ENCODE measurements around the gene GCFC2. TPM values are rescaled to one million over a fixed set of nuclear protein-coding genes. Genes with fewer than 3 reads are reported as not detected.
"Not testable (repeated sequence)": the region's sequence is repeated elsewhere in the genome, so short reads cannot be mapped to it uniquely, and the experiment has no call there.

The GCFC2 gene
- total RNA-seq, 1 donor from 2014 or later: 10.0 TPM

GRCh38 chr2:75716406-75716805, 5.7 kb upstream of the GCFC2 start:
- H3K4me3 ChIP-seq (ENCODE audit: low read depth, low read length): no peak overlapping the region
- DNase-seq (ENCODE audit: low read depth): no peak
- no peaks in the 10 kb centered on the region for H3K27me3 ChIP-seq (ENCODE audit: control insufficient read depth, insufficient read depth, low read length)
- TF ChIP-seq CTCF (IDR thresholded peaks at IDR 0.05; ENCODE audit: insufficient read depth, low read length, severe bottlenecking): no peak
- no peaks in the 10 kb centered on the region for H3K36me3 ChIP-seq (ENCODE audit: control insufficient read depth, insufficient read depth, low read length)
- FAIRE-seq: no peak

- FAIRE-seq; DNase-seq (ENCODE audit: low read depth); H3K27me3 ChIP-seq (ENCODE audit: control insufficient read depth, insufficient read depth, low read length); H3K36me3 ChIP-seq (ENCODE audit: control insufficient read depth, insufficient read depth, low read length); H3K4me3 ChIP-seq (ENCODE audit: low read depth, low read length): not testable (repeated sequence)
Measured at GRCh38 chr2:75711590-75711989, 875 bp upstream of the GCFC2 start.

- FAIRE-seq (no peak), DNase-seq (ENCODE audit: low read depth) (peak; percentile 25)
- Histone ChIP-seq H3K4me3 (ENCODE audit: low read depth, low read length) (peak overlapping the region; percentile 84), H3K36me3 (ENCODE audit: control insufficient read depth, insufficient read depth, low read length) (no peaks in the 10 kb centered on the region), H3K27me3 (ENCODE audit: control insufficient read depth, insufficient read depth, low read length) (no peaks in the 10 kb centered on the region)
- no peak for TF ChIP-seq CTCF (IDR thresholded peaks at IDR 0.05; ENCODE audit: insufficient read depth, low read length, severe bottlenecking)
Measured at GRCh38 chr2:75710220-75710576, 517 bp downstream of the GCFC2 start.

GRCh38 chr2:75709297-75709696, 1.4 kb downstream of the GCFC2 start:
- H3K36me3 ChIP-seq (ENCODE audit: control insufficient read depth, insufficient read depth, low read length): no peaks in the 10 kb centered on the region
- no peaks in the 10 kb centered on the region for H3K27me3 ChIP-seq (ENCODE audit: control insufficient read depth, insufficient read depth, low read length)
- DNase-seq (ENCODE audit: low read depth) (no peak), FAIRE-seq (no peak)
- H3K4me3 ChIP-seq (ENCODE audit: low read depth, low read length): no peak overlapping the region
- no peak for TF ChIP-seq CTCF (IDR thresholded peaks at IDR 0.05; ENCODE audit: insufficient read depth, low read length, severe bottlenecking)

GRCh38 chr2:75707901-75708300, 2.8 kb downstream of the GCFC2 start:
- TF ChIP-seq CTCF (IDR thresholded peaks at IDR 0.05; ENCODE audit: insufficient read depth, low read length, severe bottlenecking): no peak
- Histone ChIP-seq H3K27me3 (ENCODE audit: control insufficient read depth, insufficient read depth, low read length) (no peaks in the 10 kb centered on the region), H3K36me3 (ENCODE audit: control insufficient read depth, insufficient read depth, low read length) (no peaks in the 10 kb centered on the region), H3K4me3 (ENCODE audit: low read depth, low read length) (no peak overlapping the region)
- DNase-seq (ENCODE audit: low read depth): no peak
- FAIRE-seq: no peak

- TF ChIP-seq CTCF (IDR thresholded peaks at IDR 0.05; ENCODE audit: insufficient read depth, low read length, severe bottlenecking): no peak
- FAIRE-seq (no peak), DNase-seq (ENCODE audit: low read depth) (peak; percentile 39)
- Histone ChIP-seq H3K27me3 (ENCODE audit: control insufficient read depth, insufficient read depth, low read length) (no peaks in the 10 kb centered on the region), H3K36me3 (ENCODE audit: control insufficient read depth, insufficient read depth, low read length) (peaks cover 1% of the 10 kb centered on the region), H3K4me3 (ENCODE audit: low read depth, low read length) (no peak overlapping the region)
Measured at GRCh38 chr2:75705921-75706320, 4.8 kb downstream of the GCFC2 start.

Measured in bronchial epithelial cell (primary cell).